ENCODE results near the gene FOXI1. TPM values are rescaled to one million over a fixed set of nuclear protein-coding genes. Genes with fewer than 3 reads are reported as not detected.

The FOXI1 gene
- not detected for total RNA-seq

DNA sequence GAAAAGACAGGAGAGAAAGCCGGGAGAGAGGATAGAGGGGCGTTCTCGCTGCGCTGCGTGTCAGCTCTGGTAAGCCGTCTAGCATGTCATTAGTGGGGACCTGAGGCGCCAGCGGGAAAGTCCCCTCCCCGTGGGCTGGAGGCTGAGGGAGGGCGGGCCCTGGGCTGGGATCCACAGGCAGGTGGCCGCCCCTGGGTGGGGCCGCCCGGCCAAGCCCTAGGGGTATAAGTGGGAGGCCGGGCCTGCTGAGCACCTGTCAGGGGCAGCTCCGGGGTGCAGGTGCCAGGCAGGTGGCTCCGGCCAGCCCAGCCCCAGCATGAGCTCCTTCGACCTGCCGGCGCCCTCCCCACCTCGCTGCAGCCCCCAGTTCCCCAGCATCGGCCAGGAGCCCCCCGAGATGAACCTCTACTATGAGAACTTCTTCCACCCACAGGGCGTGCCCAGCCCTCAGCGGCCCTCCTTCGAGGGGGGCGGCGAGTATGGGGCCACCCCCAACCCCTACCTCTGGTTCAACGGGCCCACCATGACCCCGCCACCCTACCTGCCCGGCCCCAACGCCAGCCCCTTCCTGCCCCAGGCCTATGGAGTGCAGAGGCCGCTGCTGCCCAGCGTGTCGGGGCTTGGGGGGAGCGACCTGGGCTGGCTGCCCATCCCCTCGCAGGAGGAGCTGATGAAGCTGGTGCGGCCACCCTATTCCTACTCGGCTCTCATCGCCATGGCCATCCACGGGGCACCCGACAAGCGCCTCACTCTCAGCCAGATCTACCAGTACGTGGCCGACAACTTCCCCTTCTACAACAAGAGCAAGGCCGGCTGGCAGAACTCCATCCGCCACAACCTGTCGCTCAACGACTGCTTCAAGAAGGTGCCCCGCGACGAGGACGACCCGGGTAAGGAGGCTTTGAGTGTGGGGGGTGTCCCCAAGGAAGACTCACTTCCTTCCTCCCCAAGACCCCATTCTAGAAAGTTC, at the start of gene FOXI1:
Gene FOXI1, plus strand, starts transcription at position 256 of the 970 bp plus-strand sequence. Its CDS starts 61 bp downstream, at position 317.
- POLR2A ChIA-PET = no interaction called here
- Mint-ChIP-seq H3K27me3 (peaks cover 8% of the 10 kb centered on the region), H3K4me1 (no peaks in the 10 kb centered on the region), H3K36me3 (ENCODE audit: low read depth) (no peaks in the 10 kb centered on the region), H3K27ac (no peak within 1 kb of the TSS), H3K9me3 (ENCODE audit: low read depth) (no peaks in the 10 kb centered on the region), H3K4me3 (no peak within 1 kb of the TSS)
- ATAC-seq = no peak
- DNase-seq = no peak
- CTCF ChIA-PET = no interaction called here
- intact Hi-C loops (cut with DNase I, micrococcal nuclease) = no loop called here

DNA sequence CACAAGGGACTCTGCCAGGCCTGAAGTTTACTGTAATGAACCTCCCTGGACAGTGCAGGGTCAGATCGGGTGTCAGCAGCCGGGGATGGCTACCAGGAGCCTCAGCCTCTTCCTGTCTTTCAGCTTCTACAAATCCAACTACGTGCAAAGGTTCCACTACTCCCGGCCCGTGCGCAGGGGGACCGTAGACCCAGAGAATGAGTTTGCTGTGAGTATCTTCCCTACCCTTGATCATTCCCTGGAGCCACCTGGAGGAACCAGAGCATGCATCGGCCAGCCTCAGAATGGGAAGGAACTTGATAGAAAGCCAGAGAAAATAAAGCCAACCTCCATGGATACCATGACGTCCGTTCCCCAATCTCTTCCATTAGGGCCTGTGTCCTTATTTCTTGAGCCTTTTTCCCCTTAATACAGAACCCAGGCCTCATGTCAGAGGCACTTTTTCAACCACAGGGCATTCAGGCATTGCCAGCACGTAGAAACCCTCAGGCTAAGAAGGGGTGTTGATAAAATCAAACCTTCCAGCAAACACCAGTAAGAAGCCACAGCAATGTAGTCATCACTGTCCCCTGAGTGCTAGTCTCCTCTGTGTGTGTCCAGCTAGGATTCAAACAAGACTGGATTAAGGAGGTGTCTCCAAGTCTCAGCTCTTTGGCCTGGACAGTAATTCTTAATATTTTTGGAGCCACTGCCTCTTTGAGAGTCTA, 49.0 kb upstream of the FOXI1 start:
- DNase-seq (no peak), ATAC-seq (no peak)
- intact Hi-C loops (cut with DNase I, micrococcal nuclease) = no loop called here
- Mint-ChIP-seq H3K27me3 (no peaks in the 10 kb centered on the region), H3K36me3 (ENCODE audit: low read depth) (peaks cover 78% of the 10 kb centered on the region), H3K4me3 (no peak overlapping the region), H3K4me1 (no peaks in the 10 kb centered on the region), H3K27ac (no peak overlapping the region), H3K9me3 (ENCODE audit: low read depth) (peaks cover 2% of the 10 kb centered on the region)
- ChIA-PET POLR2A (no interaction called here), CTCF (interaction anchor here (0.6 kb wide), 1 partner anchor 64 kb away, joined by 3 read pairs; no protein-coding TSS in a partner anchor)

DNA sequence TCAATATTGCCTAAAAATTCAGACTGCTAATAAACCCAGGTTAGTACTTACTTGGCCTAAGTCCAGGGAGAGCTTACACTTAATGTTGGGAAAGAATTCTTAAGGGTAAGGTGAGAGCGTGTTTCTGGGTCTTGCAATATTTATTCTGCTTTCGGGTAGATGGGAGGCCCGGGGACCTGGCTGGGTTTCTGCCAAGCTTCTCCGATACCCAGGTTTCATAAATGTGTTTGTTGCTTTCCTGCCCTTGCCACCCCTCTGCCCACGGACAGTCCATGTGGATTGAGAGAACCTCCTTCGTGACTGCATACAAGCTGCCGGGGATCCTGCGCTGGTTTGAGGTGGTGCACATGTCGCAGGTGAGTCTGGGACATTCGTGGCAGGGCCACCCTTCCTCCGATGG, 48.4 kb upstream of the FOXI1 start:
- ATAC-seq (no peak), DNase-seq (no peak)
- POLR2A ChIA-PET = no interaction called here
- H3K36me3 Mint-ChIP-seq (ENCODE audit: low read depth) = peaks cover 78% of the 10 kb centered on the region
- H3K9me3 Mint-ChIP-seq (ENCODE audit: low read depth) = peaks cover 2% of the 10 kb centered on the region
- no peaks in the 10 kb centered on the region for H3K27me3 Mint-ChIP-seq
- H3K27ac Mint-ChIP-seq = no peak overlapping the region
- CTCF ChIA-PET = interaction anchor here (0.6 kb wide), 1 partner anchor 64 kb away, joined by 3 read pairs; no protein-coding TSS in a partner anchor
- H3K4me3 Mint-ChIP-seq = no peak overlapping the region
- intact Hi-C loops (cut with DNase I, micrococcal nuclease) = no loop called here
- H3K4me1 Mint-ChIP-seq = no peaks in the 10 kb centered on the region

DNA sequence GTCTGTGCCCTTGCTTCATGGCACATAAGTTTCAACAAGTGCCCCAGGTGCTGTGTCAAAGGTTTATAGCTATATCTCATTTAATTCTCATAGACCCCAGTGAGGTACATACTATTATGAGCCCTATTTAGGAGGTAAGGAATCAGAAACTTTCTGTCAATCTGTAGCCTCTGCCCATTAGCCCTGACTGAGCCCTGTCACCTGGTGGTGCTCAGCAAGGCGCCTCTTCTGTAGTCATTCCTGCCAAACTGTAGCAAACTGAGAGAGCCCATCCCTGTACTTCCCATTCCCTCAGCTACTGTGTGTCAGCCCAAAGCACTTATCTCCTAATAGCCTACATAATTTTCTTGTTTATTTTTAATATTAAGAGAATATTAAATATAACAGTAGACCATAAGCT, 46.5 kb upstream of the FOXI1 start:
- H3K36me3 Mint-ChIP-seq (ENCODE audit: low read depth) = peaks cover 67% of the 10 kb centered on the region
- no peaks in the 10 kb centered on the region for H3K4me1 Mint-ChIP-seq
- ChIA-PET POLR2A (no interaction called here), CTCF (interaction anchor here (0.9 to 3.3 kb wide), 2 partner anchors 12 to 25 kb away, joined by 3 to 14 read pairs; no protein-coding TSS in a partner anchor)
- ATAC-seq (no peak), DNase-seq (no peak)
- H3K9me3 Mint-ChIP-seq (ENCODE audit: low read depth) = peaks cover 2% of the 10 kb centered on the region
- intact Hi-C loops (cut with DNase I, micrococcal nuclease) = no loop called here
- no peak overlapping the region for H3K27ac Mint-ChIP-seq
- no peak overlapping the region for H3K4me3 Mint-ChIP-seq
- no peaks in the 10 kb centered on the region for H3K27me3 Mint-ChIP-seq

GRCh38 chr5:170067152-170067551, 38.5 kb upstream of the FOXI1 start:
- ChIA-PET POLR2A (no interaction called here), CTCF (interaction anchor here (1.1 kb wide), 1 partner anchor 536 kb away, joined by 3 read pairs; no protein-coding TSS in a partner anchor)
- no peak for DNase-seq
- Mint-ChIP-seq H3K27ac (no peak overlapping the region), H3K4me3 (no peak overlapping the region), H3K9me3 (ENCODE audit: low read depth) (no peaks in the 10 kb centered on the region), H3K4me1 (no peaks in the 10 kb centered on the region), H3K36me3 (ENCODE audit: low read depth) (peaks cover 66% of the 10 kb centered on the region), H3K27me3 (no peaks in the 10 kb centered on the region)
- no peak for ATAC-seq
- intact Hi-C loops (cut with DNase I, micrococcal nuclease) = no loop called here

- CTCF ChIA-PET = interaction anchor here (1.1 kb wide), 1 partner anchor 535 kb away, joined by 3 read pairs; no protein-coding TSS in a partner anchor
- POLR2A ChIA-PET = interaction anchor here (0.6 kb wide), 1 partner anchor 1961 kb away, joined by 4 read pairs; no protein-coding TSS in a partner anchor
Observed at GRCh38 chr5:170067574-170068170, 38.0 kb upstream of the FOXI1 start.

GRCh38 chr5:170069512-170069911, 36.2 kb upstream of the FOXI1 start:
- Mint-ChIP-seq H3K4me1 (no peaks in the 10 kb centered on the region), H3K4me3 (no peak overlapping the region), H3K27ac (no peak overlapping the region), H3K9me3 (ENCODE audit: low read depth) (no peaks in the 10 kb centered on the region), H3K27me3 (no peaks in the 10 kb centered on the region), H3K36me3 (ENCODE audit: low read depth) (peaks cover 59% of the 10 kb centered on the region)
- DNase-seq (no peak), ATAC-seq (no peak)
- ChIA-PET POLR2A (no interaction called here), CTCF (interaction anchor here (2.7 kb wide), 1 partner anchor 16 kb away, joined by 15 read pairs; no protein-coding TSS in a partner anchor)
- intact Hi-C loops (cut with DNase I, micrococcal nuclease) = no loop called here

More at GRCh38 chr5:170067574-170068170, 38.0 kb upstream of the FOXI1 start:
- no peak for DNase-seq
- H3K27me3 Mint-ChIP-seq = no peaks in the 10 kb centered on the region
- intact Hi-C loops (cut with DNase I, micrococcal nuclease) = no loop called here
- peaks cover 64% of the 10 kb centered on the region for H3K36me3 Mint-ChIP-seq (ENCODE audit: low read depth)
- no peaks in the 10 kb centered on the region for H3K4me1 Mint-ChIP-seq
- no peak for ATAC-seq
- no peaks in the 10 kb centered on the region for H3K9me3 Mint-ChIP-seq (ENCODE audit: low read depth)
- no peak overlapping the region for H3K4me3 Mint-ChIP-seq
- no peak overlapping the region for H3K27ac Mint-ChIP-seq

GRCh38 chr5:170070556-170071412, 34.9 kb upstream of the FOXI1 start:
- Mint-ChIP-seq H3K36me3 (ENCODE audit: low read depth) (peaks cover 63% of the 10 kb centered on the region), H3K27ac (no peak overlapping the region), H3K4me3 (no peak overlapping the region), H3K27me3 (no peaks in the 10 kb centered on the region), H3K9me3 (ENCODE audit: low read depth) (no peaks in the 10 kb centered on the region), H3K4me1 (no peaks in the 10 kb centered on the region)
- DNase-seq = peak; percentile 45
- no peak for ATAC-seq
- ChIA-PET CTCF (interaction anchor here (0.7 to 2.7 kb wide), 15 partner anchors 8 to 490 kb away, joined by 3 to 15 read pairs (median 4); no protein-coding TSS in a partner anchor), POLR2A (interaction anchor here (0.6 kb wide), 1 partner anchor 207 kb away, joined by 3 read pairs; no protein-coding TSS in a partner anchor)
- intact Hi-C loops (cut with DNase I, micrococcal nuclease) = no loop called here

DNA sequence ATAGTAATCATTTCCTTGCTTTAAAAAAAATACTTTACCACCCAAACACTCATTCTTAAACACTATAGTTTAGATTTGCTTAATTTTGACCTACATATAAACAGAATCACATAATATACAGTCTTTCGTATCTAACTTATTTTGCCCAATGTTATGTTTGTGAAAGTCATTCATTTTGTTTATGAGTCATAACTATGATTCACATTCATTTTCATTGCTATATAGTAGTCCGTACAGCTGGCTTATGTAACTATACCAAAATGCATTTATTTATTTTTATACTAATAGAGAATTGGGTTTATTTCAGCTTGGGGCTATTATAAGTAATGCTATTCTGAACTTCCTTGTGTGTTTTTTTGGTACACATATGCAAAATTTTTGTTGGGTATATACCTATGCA, 33.9 kb upstream of the FOXI1 start:
- H3K4me3 Mint-ChIP-seq = no peak overlapping the region
- peaks cover 8% of the 10 kb centered on the region for H3K4me1 Mint-ChIP-seq
- ATAC-seq = no peak
- no peak for DNase-seq
- H3K36me3 Mint-ChIP-seq (ENCODE audit: low read depth) = peaks cover 65% of the 10 kb centered on the region
- intact Hi-C loops (cut with DNase I, micrococcal nuclease) = no loop called here
- H3K27me3 Mint-ChIP-seq = no peaks in the 10 kb centered on the region
- no peaks in the 10 kb centered on the region for H3K9me3 Mint-ChIP-seq (ENCODE audit: low read depth)
- POLR2A ChIA-PET = no interaction called here
- no peak overlapping the region for H3K27ac Mint-ChIP-seq
- CTCF ChIA-PET = interaction anchor here (0.6 to 2.7 kb wide), 13 partner anchors 8 to 491 kb away, joined by 3 to 15 read pairs (median 4); no protein-coding TSS in a partner anchor

DNA sequence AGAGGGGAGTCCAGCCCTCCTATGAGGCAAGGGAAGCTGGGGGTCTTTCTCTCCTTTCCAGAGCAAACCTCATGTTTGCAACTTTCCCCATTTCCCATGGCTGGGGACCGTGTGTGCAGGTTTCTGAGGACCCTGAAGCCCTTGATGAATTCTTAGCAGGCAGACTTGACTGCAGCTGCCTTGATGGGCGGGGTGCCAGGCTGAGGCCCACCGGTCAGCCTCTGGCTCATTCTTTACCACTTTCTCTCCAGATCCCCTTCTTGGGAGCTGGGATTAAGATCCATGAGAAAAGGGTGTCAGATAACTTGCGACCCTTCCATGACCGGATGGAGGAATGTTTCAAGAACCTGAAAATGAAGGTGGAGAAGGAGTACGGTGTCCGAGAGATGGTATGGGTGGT, 30.0 kb upstream of the FOXI1 start:
- H3K27ac Mint-ChIP-seq = no peak overlapping the region
- H3K27me3 Mint-ChIP-seq = no peaks in the 10 kb centered on the region
- POLR2A ChIA-PET = no interaction called here
- DNase-seq (no peak), ATAC-seq (no peak)
- H3K36me3 Mint-ChIP-seq (ENCODE audit: low read depth) = peaks cover 60% of the 10 kb centered on the region
- H3K9me3 Mint-ChIP-seq (ENCODE audit: low read depth) = no peaks in the 10 kb centered on the region
- H3K4me3 Mint-ChIP-seq = no peak overlapping the region
- intact Hi-C loops (cut with DNase I, micrococcal nuclease) = no loop called here
- CTCF ChIA-PET = interaction anchor here (0.7 to 0.8 kb wide), 4 partner anchors 14 to 606 kb away, joined by 3 to 5 read pairs (median 4); no protein-coding TSS in a partner anchor
- H3K4me1 Mint-ChIP-seq = peaks cover 22% of the 10 kb centered on the region
